Choroid plexus epithelial cell (primary cell): ENCODE data around the gene MRPL17.

Experiments used
- DNase-seq: peaks from one replicate; pipeline ENCODE4 v3.0.0-alpha.2; 2010; ENCODE audit warnings: low read depth
- H3K4me3 ChIP-seq: 2 replicates; pipeline ENCODE4 v1.5.1; 2011; ENCODE audit warnings: low read depth, mild to moderate bottlenecking, control low read depth, low read length, moderate library complexity
- TF ChIP-seq, protein P1 (sequence below): conservative IDR thresholded peaks from 2 replicates; pipeline ENCODE4 v1.5.1; 2011; ENCODE audit warnings: low read depth, mild to moderate bottlenecking, control low read depth, inconsistent platforms, low read length, moderate library complexity

The MRPL17 gene

DNA sequence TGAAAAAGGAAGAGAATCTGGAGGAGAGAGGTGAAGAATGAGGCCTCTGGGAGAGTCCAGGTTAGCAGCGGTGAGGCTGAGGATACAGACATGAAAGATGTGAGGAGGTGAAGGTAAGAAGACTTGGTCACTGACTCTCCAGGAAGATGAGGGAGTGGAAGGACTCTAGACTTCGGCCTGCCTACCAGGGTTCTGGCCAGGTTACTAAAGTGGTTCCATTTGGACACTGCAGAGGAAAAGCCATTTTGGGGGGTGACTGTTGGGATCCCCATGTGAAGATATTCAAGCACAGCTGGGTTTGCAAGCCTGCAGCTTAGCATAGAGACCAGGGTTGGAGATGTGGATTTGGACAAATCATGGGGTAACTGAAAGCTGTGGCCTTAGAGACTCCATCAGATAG, 35.3 kb downstream of the MRPL17 start:
- H3K4me3 ChIP-seq: no peak overlapping the region
- TF ChIP-seq, protein P1, sequence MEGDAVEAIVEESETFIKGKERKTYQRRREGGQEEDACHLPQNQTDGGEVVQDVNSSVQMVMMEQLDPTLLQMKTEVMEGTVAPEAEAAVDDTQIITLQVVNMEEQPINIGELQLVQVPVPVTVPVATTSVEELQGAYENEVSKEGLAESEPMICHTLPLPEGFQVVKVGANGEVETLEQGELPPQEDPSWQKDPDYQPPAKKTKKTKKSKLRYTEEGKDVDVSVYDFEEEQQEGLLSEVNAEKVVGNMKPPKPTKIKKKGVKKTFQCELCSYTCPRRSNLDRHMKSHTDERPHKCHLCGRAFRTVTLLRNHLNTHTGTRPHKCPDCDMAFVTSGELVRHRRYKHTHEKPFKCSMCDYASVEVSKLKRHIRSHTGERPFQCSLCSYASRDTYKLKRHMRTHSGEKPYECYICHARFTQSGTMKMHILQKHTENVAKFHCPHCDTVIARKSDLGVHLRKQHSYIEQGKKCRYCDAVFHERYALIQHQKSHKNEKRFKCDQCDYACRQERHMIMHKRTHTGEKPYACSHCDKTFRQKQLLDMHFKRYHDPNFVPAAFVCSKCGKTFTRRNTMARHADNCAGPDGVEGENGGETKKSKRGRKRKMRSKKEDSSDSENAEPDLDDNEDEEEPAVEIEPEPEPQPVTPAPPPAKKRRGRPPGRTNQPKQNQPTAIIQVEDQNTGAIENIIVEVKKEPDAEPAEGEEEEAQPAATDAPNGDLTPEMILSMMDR: no peak
- DNase-seq: no peak

DNA sequence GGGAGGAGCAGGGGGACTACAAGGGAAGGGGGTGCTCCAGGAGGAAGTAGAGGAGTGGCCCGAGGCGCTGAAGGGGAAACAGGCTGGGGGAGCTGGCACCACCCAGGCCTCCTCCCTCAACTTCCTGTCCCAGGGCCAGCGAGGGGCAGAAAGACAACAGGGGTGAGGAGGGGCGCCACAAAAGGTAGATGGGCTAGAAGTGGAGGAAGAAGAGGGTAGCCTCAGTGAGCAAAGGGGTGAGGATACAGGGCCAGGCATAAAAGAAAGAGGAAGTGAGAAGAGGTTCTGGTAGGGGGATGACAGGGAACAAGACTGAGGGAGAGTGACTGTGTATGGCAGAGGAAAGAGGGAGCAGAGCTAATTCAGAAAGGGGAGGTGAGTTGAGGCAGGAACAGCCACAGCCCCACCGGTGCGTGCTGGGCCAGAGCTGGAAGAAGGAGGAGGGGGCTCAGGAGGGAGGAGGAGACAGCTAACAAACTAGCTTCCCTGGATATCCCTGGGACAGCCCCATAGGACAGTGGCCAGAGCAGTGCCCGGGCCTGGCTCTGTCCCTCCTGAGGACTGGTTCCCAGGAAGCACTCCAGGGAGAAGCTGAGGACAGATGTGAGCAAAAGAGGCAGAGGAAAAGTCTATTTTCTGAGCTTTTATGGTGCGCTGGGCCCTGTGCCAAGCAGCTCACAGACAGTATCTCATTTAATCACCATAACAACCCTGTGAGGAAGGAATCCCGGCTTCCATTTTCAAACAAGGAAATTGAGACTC, 36.0 kb downstream of the MRPL17 start:
- no peak overlapping the region for H3K4me3 ChIP-seq
- TF ChIP-seq, protein P1: no peak
- DNase-seq: peak; percentile 45

DNA sequence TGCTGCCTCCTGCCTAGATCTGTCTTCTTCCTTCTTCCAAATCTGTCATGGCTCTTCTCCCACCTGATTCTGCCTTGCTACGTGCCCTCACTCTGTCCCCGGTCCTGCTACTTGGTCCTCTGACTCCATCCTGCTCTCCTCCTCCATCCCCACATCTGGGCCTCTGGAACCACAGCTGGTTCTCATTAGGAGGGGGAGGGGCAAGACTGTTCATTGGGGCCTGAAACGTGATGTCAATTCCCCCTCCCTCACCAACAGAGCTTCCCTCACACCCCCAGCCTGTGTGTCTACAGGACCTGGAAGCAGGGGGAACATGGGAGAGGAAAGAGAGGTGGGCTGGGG, 36.6 kb downstream of the MRPL17 start:
- peak; percentile 28 for DNase-seq
- TF ChIP-seq, protein P1: no peak
- H3K4me3 ChIP-seq: no peak overlapping the region

DNA sequence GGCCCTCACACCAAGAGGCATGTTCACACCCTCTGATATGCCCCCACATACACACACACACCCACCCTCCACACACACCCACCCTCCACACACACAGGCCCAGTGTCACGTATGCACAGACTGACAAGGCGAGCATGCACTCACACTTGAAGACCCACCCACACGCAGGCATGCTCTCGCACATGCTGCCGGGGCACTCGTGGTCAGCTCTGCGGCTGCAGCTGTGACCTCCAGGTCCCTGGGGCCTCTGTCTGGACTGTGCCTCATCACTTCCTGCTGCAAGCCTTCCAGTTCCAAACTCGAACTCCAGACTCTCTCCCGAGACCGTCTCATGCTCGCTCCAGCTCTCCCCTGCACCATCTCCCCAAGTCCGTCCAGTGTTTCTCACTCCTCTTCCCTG, 37.1 kb downstream of the MRPL17 start:
- DNase-seq: peak; percentile 88
- H3K4me3 ChIP-seq: no peak overlapping the region
- TF ChIP-seq, protein P1: no peak

DNA sequence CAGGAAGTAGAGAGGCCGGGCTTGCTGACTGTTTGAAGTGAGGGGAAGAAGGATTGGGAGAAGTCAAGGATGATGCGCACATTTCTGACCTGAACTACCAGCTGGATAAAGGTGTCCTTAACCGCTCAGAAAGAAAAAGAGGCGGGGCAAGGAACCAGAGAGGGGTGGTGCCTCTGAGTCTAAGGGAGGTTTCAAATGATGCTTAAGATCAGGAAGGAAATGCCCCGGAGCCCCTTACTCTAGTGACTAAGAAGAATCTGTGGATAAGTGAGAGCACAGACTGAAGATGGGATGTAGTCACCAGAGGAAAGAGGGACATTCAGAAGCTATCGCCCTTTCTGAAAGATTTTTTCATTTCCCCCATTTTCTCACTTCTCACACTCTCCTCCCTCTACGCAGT, 40.2 kb downstream of the MRPL17 start:
- TF ChIP-seq, protein P1: no peak
- H3K4me3 ChIP-seq: no peak overlapping the region
- no peak for DNase-seq

DNA sequence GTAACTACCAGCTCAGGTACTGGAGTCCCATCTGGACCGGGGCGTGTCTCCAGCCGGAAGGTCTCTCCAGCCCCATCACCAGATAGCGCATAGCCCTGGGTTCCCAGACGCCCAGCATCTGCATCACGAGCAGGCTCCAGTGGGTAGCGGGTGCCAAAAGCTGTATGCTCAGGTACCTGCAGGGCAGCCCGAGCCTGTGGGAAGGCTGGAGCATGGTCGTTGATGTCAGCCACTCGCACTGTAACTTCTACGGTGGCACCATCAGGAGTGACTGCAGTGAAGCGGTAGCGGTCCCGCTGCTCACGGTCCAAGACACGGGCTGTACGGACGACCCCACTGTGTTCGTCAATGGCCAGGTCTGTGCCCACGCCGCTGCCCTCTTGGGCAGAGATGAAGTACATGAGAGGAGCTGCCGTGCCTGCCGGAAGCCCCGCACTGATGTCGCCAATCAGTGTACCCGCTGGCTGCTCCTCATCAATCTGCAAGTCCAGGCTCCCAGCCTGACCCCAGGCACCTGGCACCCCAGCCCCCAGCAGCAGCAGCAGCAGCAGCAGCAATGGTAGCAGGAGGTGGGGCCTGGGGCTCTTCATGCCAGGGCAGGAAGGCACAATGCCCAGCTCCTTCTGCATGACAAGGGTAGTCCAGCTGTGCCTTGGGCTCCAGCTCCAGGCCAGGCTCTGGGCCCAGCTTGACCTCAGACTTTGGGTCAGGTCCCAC, 42.0 kb downstream of the MRPL17 start:
- no peak for DNase-seq

More for the DNA sequence above, 42.0 kb downstream of the MRPL17 start:
- H3K4me3 ChIP-seq: no peak overlapping the region
- TF ChIP-seq, protein P1: no peak
